HL-60 (cell line): ENCODE data around the gene TM7SF2.
A peak's percentile ranks its signal among the peaks of the same experiment; 100 is the strongest.

ENCODE experiments used
- CTCF ChIP-seq: IDR thresholded peaks from one replicate; pipeline ENCODE4 v1.5.1; 2011; ENCODE audit warnings: low read length, control low read depth, inconsistent platforms; ENCODE audit not compliant: insufficient read depth
- GABPA ChIP-seq: IDR thresholded peaks from 2 replicates; pipeline ENCODE4 v1.6.1; 2012; ENCODE audit warnings: low read depth
- POLR2AphosphoS5 ChIP-seq: IDR thresholded peaks from 2 replicates; pipeline ENCODE4 v1.6.1; 2012; ENCODE audit warnings: low read depth
- REST ChIP-seq: IDR thresholded peaks from 2 replicates; pipeline ENCODE4 v1.6.1; 2012; ENCODE audit warnings: low read depth; ENCODE audit not compliant: insufficient replicate concordance
- SPI1 ChIP-seq: IDR thresholded peaks from 2 replicates; pipeline ENCODE4 v1.6.1; 2012; ENCODE audit warnings: low read depth, mild to moderate bottlenecking, borderline replicate concordance

GRCh38 chr11:65111159-65111743, 421 bp upstream of the TM7SF2 start:
- no peak for TF ChIP-seq CTCF
- 0 out of 2 replicates have a peak, but pooled peaks have one; percentile 15 for TF ChIP-seq POLR2AphosphoS5
- TF ChIP-seq REST: no peak
- TF ChIP-seq GABPA: no peak
- TF ChIP-seq SPI1: no peak
